GM10266 (cell line): Measurements from ENCODE around the gene ELK1.

Experiments used
- DNase-seq: peaks from one replicate; pipeline ENCODE4 v3.0.0; 2012; ENCODE audit errors: extremely low spot score
- CTCF ChIP-seq: IDR thresholded peaks from 2 replicates; pipeline ENCODE4 v1.5.1; 2012; ENCODE audit warnings: mild to moderate bottlenecking, low read depth; ENCODE audit not compliant: control insufficient read depth, insufficient read depth; ENCODE audit errors: missing control alignments

Gene ELK1

GRCh38 chrX:47632666-47633065, 17.7 kb downstream of the ELK1 start:
- DNase-seq = no peak
- no peak for TF ChIP-seq CTCF

- no peak for TF ChIP-seq CTCF
- no peak for DNase-seq
Measured at GRCh38 chrX:47631676-47632075, 18.7 kb downstream of the ELK1 start.

- no peak for TF ChIP-seq CTCF
- no peak for DNase-seq
Measured at GRCh38 chrX:47629419-47630200, 20.8 kb downstream of the ELK1 start, which contains the start of gene CFP. TSS of gene CFP (minus strand) at chrX:47629930. CDS start at chrX:47629844, 86 bp downstream.

GRCh38 chrX:47628982-47629381, 21.4 kb downstream of the ELK1 start:
- no peak for DNase-seq
- TF ChIP-seq CTCF = peak; percentile 45

DNA sequence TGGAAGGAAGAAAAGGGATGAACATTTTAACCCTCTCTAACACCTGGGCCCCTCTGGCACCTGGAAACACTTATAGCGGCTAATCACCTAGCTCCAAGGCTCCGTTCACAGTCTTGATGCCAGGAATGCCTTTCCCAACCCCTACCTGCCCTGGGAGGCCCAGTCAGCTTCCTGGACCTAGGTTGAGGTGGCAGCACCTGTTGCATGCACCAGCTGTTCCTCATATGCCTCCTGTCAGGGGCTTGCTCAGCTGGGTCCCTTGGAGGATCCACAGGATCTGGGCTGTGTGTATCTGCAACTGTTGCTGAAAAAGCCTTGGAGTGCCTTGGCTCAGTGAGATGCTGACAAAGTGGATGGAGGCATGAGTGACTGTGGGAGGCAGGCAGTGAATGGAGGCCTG, 25.0 kb downstream of the ELK1 start:
- no peak for TF ChIP-seq CTCF

DNA sequence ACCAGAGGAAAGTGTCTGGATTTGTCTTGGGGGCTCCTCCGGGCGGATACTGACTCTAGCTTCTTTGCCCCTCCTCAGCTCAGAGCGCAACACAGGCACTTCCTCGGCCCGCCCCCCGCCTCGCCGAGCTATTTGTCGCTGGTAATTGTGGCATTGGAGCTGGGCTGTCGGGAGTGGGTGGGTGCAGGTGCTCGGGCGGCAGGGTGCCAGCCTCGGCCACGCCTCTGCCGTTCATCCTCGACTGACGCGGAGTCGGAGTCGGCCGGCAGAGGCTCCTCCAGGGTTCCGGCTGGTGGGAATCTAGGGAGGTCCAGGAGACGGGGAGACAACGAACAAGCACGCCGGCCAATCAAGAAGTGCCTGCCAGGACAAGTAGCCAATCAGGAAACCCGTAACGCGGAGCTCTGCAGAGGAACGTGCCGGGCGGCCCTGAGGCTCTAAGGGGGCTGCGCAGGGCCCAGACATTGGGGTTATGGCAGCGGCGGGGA, 26.8 kb downstream of the ELK1 start:
- DNase-seq = peak; percentile 46
- TF ChIP-seq CTCF = no peak

More for the DNA sequence above, 25.0 kb downstream of the ELK1 start:
- no peak for DNase-seq

DNA sequence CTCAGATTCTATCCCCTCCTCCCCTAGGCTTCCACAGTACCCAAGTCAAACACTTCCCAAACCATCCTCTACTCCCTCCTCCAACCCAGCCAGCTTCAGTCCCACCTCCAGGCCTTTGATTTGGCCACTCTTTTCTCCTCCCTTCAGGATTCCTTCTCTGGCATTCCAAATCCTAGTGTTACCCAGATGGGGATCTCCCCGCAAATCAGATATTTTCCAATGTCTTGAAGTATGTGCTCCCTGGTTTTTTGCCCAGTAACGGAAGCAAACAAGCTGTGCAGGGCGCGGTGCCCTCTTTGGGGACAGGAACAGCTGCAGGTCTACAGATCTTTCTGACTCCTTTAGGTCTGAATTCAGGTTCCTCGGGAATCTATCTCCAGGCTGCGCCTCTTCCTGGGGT, 28.5 kb downstream of the ELK1 start:
- DNase-seq = no peak
- no peak for TF ChIP-seq CTCF
